Natural killer cell (primary cell): ENCODE results near the gene QSER1. TPM values are rescaled to one million over a fixed set of nuclear protein-coding genes. Genes with fewer than 3 reads are reported as not detected.

Source experiments
- ATAC-seq, 3 donors: fragments of 150-1000 bp in 2 of 3; fragments of 200-7000 bp in 1 of 3; cut with Tn5 transposase; 1 replicate in 1 of 3; 2 replicates in 2 of 3; pipeline ENCODE4 v1.10.0; 2021; ENCODE audit warnings: mild to moderate bottlenecking in 2 of 3, moderate library complexity in 2 of 3
- DNase-seq, 2 donors: peaks; one replicate each; pipeline versions ENCODE4 v3.0.0 to v3.0.0-alpha.2; 2013 to 2021; ENCODE audit warnings: mixed read lengths in 1 of 2
- H3K27ac ChIP-seq: one replicate; pipeline ENCODE4 v1.5.1; 2013; ENCODE audit warnings: mild to moderate bottlenecking, low read length
- H3K27me3 ChIP-seq: one replicate; pipeline ENCODE4 v1.6.1; 2013; ENCODE audit warnings: low read length; ENCODE audit not compliant: control insufficient read depth, insufficient read depth
- H3K36me3 ChIP-seq: one replicate; pipeline ENCODE4 v1.6.1; 2013; ENCODE audit warnings: low read length; ENCODE audit not compliant: control insufficient read depth, insufficient read depth
- H3K4me1 ChIP-seq: one replicate; pipeline ENCODE4 v1.6.1; 2013; ENCODE audit warnings: low read length; ENCODE audit not compliant: control insufficient read depth, insufficient read depth
- H3K4me3 ChIP-seq: one replicate; pipeline ENCODE4 v1.5.1; 2013; ENCODE audit warnings: low read length
- H3K9me3 ChIP-seq: one replicate; pipeline ENCODE4 v1.6.1; 2013; ENCODE audit warnings: low read length; ENCODE audit not compliant: control insufficient read depth, insufficient read depth
- H3K27ac Mint-ChIP-seq, 2 donors: one replicate each; pipeline ENCODE4 v1.8.0; 2022; ENCODE audit warnings: mild to moderate bottlenecking in 2 of 2, mixed read lengths in 2 of 2, moderate library complexity in 1 of 2
- H3K27me3 Mint-ChIP-seq, 2 donors: one replicate each; pipeline ENCODE4 v1.8.0; 2022; ENCODE audit warnings: low read depth in 2 of 2, mixed read lengths in 2 of 2
- H3K36me3 Mint-ChIP-seq: one replicate; pipeline ENCODE4 v1.8.0; 2022; ENCODE audit warnings: mixed read lengths
- H3K4me1 Mint-ChIP-seq, 2 donors: one replicate each; pipeline ENCODE4 v1.8.0; 2022; ENCODE audit warnings: mixed read lengths in 2 of 2
- H3K4me3 Mint-ChIP-seq: one replicate; pipeline ENCODE4 v1.8.0; 2022; ENCODE audit warnings: mild to moderate bottlenecking, moderate library complexity, mixed read lengths
- H3K9me3 Mint-ChIP-seq, 2 donors: one replicate each; pipeline ENCODE4 v1.8.0; 2022; ENCODE audit warnings: mixed read lengths in 2 of 2
- CTCF ChIP-seq: fragments of 200-600 bp; IDR thresholded peaks from one replicate; pipeline ENCODE4 v1.8.0; 2022; ENCODE audit warnings: antibody characterized with exemption
- WGBS: methylation state at CpG from one replicate; pipeline ENCODE4 v1.1.7; 2013; ENCODE audit warnings: missing lambda C conversion rate; ENCODE audit not compliant: insufficient coverage; 5-methylcytosine and 5-hydroxymethylcytosine counted together
- intact Hi-C: fragments of 100-400 bp; cut with micrococcal nuclease; formaldehyde crosslinking; loops from one replicate; pipeline ENCODE4 v1.14.2; 2022
- total RNA-seq, 4 donors: library from RNA; stranded (reverse); fragments of 120-200 nt in 1 of 4; gene quantifications; one replicate each; pipeline versions ENCODE4 v1.2.3 to v1.2.4, GENCODE V29; 2013 to 2022

Gene QSER1
- total RNA-seq, 3 donors from 2014 or later (not counting 1 experiment from before 2014, with no cell fraction given): 14.5 to 21.5 (median 17.8) TPM

GRCh38 chr11:32849761-32850160 lies 42.9 kb upstream of the QSER1 start:
- Mint-ChIP-seq H3K9me3 (no peaks in the 10 kb centered on the region), H3K36me3 (no peaks in the 10 kb centered on the region), H3K27ac (no peak overlapping the region), H3K4me1 (no peaks in the 10 kb centered on the region), H3K27me3 (no peaks in the 10 kb centered on the region), H3K4me3 (no peak overlapping the region)
- H3K27ac ChIP-seq: no peak overlapping the region
- ATAC-seq: no peak
- no peaks in the 10 kb centered on the region for H3K36me3 ChIP-seq
- no peak for DNase-seq
- no peak overlapping the region for H3K4me3 ChIP-seq
- H3K4me1 ChIP-seq: no peaks in the 10 kb centered on the region
- intact Hi-C loops: no loop called here
- no peak for TF ChIP-seq CTCF
- WGBS: 50% methylated on average over 1 of the region's 1 CpG
- H3K9me3 ChIP-seq: no peaks in the 10 kb centered on the region
- H3K27me3 ChIP-seq: no peaks in the 10 kb centered on the region

- Mint-ChIP-seq H3K36me3 (no peaks in the 10 kb centered on the region), H3K27ac (no peak overlapping the region), H3K27me3 (no peaks in the 10 kb centered on the region), H3K4me3 (no peak overlapping the region), H3K9me3 (no peaks in the 10 kb centered on the region), H3K4me1 (no peaks in the 10 kb centered on the region)
- Histone ChIP-seq H3K9me3 (no peaks in the 10 kb centered on the region), H3K4me3 (no peak overlapping the region), H3K4me1 (no peaks in the 10 kb centered on the region), H3K27ac (no peak overlapping the region), H3K27me3 (no peaks in the 10 kb centered on the region), H3K36me3 (no peaks in the 10 kb centered on the region)
- no peak for ATAC-seq
- TF ChIP-seq CTCF: no peak
- WGBS: 100% methylated on average over 1 of the region's 1 CpG
- intact Hi-C loops: no loop called here
- no peak for DNase-seq
Measured at GRCh38 chr11:32851251-32851650, 41.4 kb upstream of the QSER1 start.

GRCh38 chr11:32852207-32852606 lies 40.4 kb upstream of the QSER1 start:
- Mint-ChIP-seq H3K27me3 (no peaks in the 10 kb centered on the region), H3K4me1 (no peaks in the 10 kb centered on the region), H3K27ac (no peak overlapping the region), H3K36me3 (no peaks in the 10 kb centered on the region), H3K4me3 (no peak overlapping the region), H3K9me3 (no peaks in the 10 kb centered on the region)
- TF ChIP-seq CTCF: no peak
- Histone ChIP-seq H3K9me3 (no peaks in the 10 kb centered on the region), H3K4me3 (no peak overlapping the region), H3K27ac (no peak overlapping the region), H3K36me3 (no peaks in the 10 kb centered on the region), H3K27me3 (no peaks in the 10 kb centered on the region), H3K4me1 (no peaks in the 10 kb centered on the region)
- DNase-seq: no peak
- no peak for ATAC-seq
- 87% methylated on average over 4 of the region's 4 CpGs for WGBS
- intact Hi-C loops: no loop called here

- Histone ChIP-seq H3K4me1 (no peaks in the 10 kb centered on the region), H3K36me3 (no peaks in the 10 kb centered on the region), H3K4me3 (no peak overlapping the region), H3K27me3 (no peaks in the 10 kb centered on the region), H3K9me3 (no peaks in the 10 kb centered on the region), H3K27ac (no peak overlapping the region)
- no peaks in the 10 kb centered on the region for H3K4me1 Mint-ChIP-seq
- H3K9me3 Mint-ChIP-seq: no peaks in the 10 kb centered on the region
- DNase-seq: no peak
- no peaks in the 10 kb centered on the region for H3K27me3 Mint-ChIP-seq
- no peak for TF ChIP-seq CTCF
- no peaks in the 10 kb centered on the region for H3K36me3 Mint-ChIP-seq
- 78% methylated on average over 1 of the region's 2 CpGs for WGBS
- no peak overlapping the region for H3K27ac Mint-ChIP-seq
- no peak overlapping the region for H3K4me3 Mint-ChIP-seq
- ATAC-seq: no peak
- intact Hi-C loops: no loop called here
Measured at GRCh38 chr11:32855601-32856000, 37.0 kb upstream of the QSER1 start.
